A549 (cell line): ENCODE results near the gene RNF144A. TPM values are rescaled to one million over a fixed set of nuclear protein-coding genes. Genes with fewer than 3 reads are reported as not detected.
"Not testable (repeated sequence)": the region's sequence is repeated elsewhere in the genome, so short reads cannot be mapped to it uniquely, and the experiment has no call there.

Experiments used
- ATAC-seq, 2 experiments: fragments of 200-7000 bp in 1 of 2; fragments of >200 bp in 1 of 2; cut with Nextera tagmentation in 1 of 2; cut with Tn5 transposase in 1 of 2; 3 replicates each; pipeline versions ENCODE4 v1.8.0 to v1.9.1; 2018 to 2020; ENCODE audit warnings: mild to moderate bottlenecking in 1 of 2, moderate library complexity in 1 of 2
- CTCF ChIA-PET: fragments of 300-600 bp; sonication (Branson Sonifier 250); formaldehyde crosslinking; extraction: SDS; loops from one replicate; lab custom pipeline; 2021; ENCODE audit warnings: antibody characterized with exemption, inconsistent platforms; lab: Yijun Ruan, JAX
- POLR2A ChIA-PET: fragments of 350-600 bp; formaldehyde crosslinking; extraction: SDS; loops from one replicate; lab custom pipeline; 2021; ENCODE audit warnings: antibody characterized with exemption, inconsistent platforms; lab: Yijun Ruan, JAX
- DNase-seq, 2 experiments: peaks; one replicate each; pipeline versions ENCODE4 v3.0.0 to v3.0.0-alpha.2; 2011 to 2016; ENCODE audit warnings: low read depth in 1 of 2, low spot score in 1 of 2
- FAIRE-seq: peaks from 2 replicates; lab custom pipeline; 2011; peaks lifted over from hg19 to GRCh38; lab: Jason Lieb, UNC
- H3K27ac ChIP-seq, 2 experiments: fragments of >200 bp; sonication (Bioruptor Twin); formaldehyde crosslinking; 3 replicates each; pipeline ENCODE4 v1.5.1; 2016 to 2017
- H3K4me1 ChIP-seq: fragments of >200 bp; sonication (Bioruptor Twin); formaldehyde crosslinking; 3 replicates; pipeline ENCODE4 v1.6.1; 2016
- H3K4me2 ChIP-seq: fragments of >200 bp; sonication (Bioruptor Twin); formaldehyde crosslinking; 3 replicates; pipeline ENCODE4 v1.6.1; 2016
- H3K4me3 ChIP-seq: fragments of >200 bp; sonication (Bioruptor Twin); formaldehyde crosslinking; 3 replicates; pipeline ENCODE4 v1.5.1; 2016
- H3K9me3 ChIP-seq: fragments of >200 bp; sonication (Bioruptor Twin); formaldehyde crosslinking; 3 replicates; pipeline ENCODE4 v1.6.1; 2016
- CBX2 ChIP-seq: fragments of 200-600 bp; sonication (generic); IDR thresholded peaks from 2 replicates; pipeline ENCODE4 v1.6.1; 2016; ENCODE audit warnings: low read depth, mild to moderate bottlenecking, borderline replicate concordance
- CBX8 ChIP-seq: fragments of 200-600 bp; sonication (generic); IDR thresholded peaks from 2 replicates; pipeline ENCODE4 v1.6.1; 2016
- CEBPB ChIP-seq, 2 experiments: fragments of >200 bp in 1 of 2; sonication (Bioruptor Twin) in 1 of 2; formaldehyde crosslinking in 1 of 2; IDR thresholded peaks; 2 replicates each; pipeline ENCODE4 v1.6.1; 2012 to 2016
- EHF ChIP-seq: fragments of 250-450 bp; sonication (Bioruptor Pico); IDR thresholded peaks from 2 replicates; pipeline ENCODE4 v1.5.0; 2020; ENCODE audit warnings: mild to moderate bottlenecking
- FOSL2 ChIP-seq, 2 experiments: fragments of 450-650 bp in 1 of 2; fragments of >200 bp in 1 of 2; sonication (Bioruptor Twin) in 1 of 2; formaldehyde crosslinking; IDR thresholded peaks; 2 replicates each; pipeline versions ENCODE4 v1.5.0 to v1.6.1; 2016 to 2020; ENCODE audit warnings: mild to moderate bottlenecking in 1 of 2, moderate library complexity in 1 of 2
- FOXS1 ChIP-seq: fragments of 250-450 bp; sonication (Bioruptor Pico); IDR thresholded peaks from 2 replicates; pipeline ENCODE4 v1.5.0; 2020; ENCODE audit warnings: mild to moderate bottlenecking, moderate library complexity
- HDAC2 ChIP-seq: fragments of 200-600 bp; sonication (generic); IDR thresholded peaks from 2 replicates; pipeline ENCODE4 v1.6.1; 2016
- HEYL ChIP-seq: fragments of 250-450 bp; sonication (Bioruptor Pico); IDR thresholded peaks from 2 replicates; pipeline ENCODE4 v1.8.0; 2021; ENCODE audit warnings: mild to moderate bottlenecking, moderate library complexity
- HOXA7 ChIP-seq: fragments of 250-450 bp; sonication (Bioruptor Pico); IDR thresholded peaks from 2 replicates; pipeline ENCODE4 v1.5.0; 2020; ENCODE audit warnings: mild to moderate bottlenecking, moderate library complexity
- JUNB ChIP-seq: fragments of >200 bp; sonication (Bioruptor Twin); formaldehyde crosslinking; IDR thresholded peaks from 2 replicates; pipeline ENCODE4 v1.6.1; 2016
- KDM1A ChIP-seq: fragments of 200-600 bp; sonication (generic); IDR thresholded peaks from 2 replicates; pipeline ENCODE4 v1.6.1; 2016; ENCODE audit warnings: low read depth, mild to moderate bottlenecking
- MAZ ChIP-seq: fragments of 150-350 bp; IDR thresholded peaks from 2 replicates; pipeline ENCODE4 v1.6.1; 2014; ENCODE audit warnings: antibody characterized with exemption, low read depth, low read length, borderline replicate concordance
- MYC ChIP-seq: IDR thresholded peaks from 2 replicates; pipeline ENCODE4 v1.6.1; 2012; ENCODE audit warnings: mild to moderate bottlenecking, inconsistent platforms, low read length, improper control_type of control experiment, borderline replicate concordance
- NFE2L2 ChIP-seq: fragments of 150-350 bp; conservative IDR thresholded peaks from 2 replicates; pipeline ENCODE4 v1.6.1; 2014; ENCODE audit warnings: low read length
- PHF8 ChIP-seq: fragments of 200-600 bp; sonication (generic); IDR thresholded peaks from 2 replicates; pipeline ENCODE4 v1.6.1; 2016; ENCODE audit warnings: low read depth, mild to moderate bottlenecking, antibody characterized with exemption, moderate library complexity, borderline replicate concordance
- RCOR1 ChIP-seq: fragments of 150-350 bp; IDR thresholded peaks from 2 replicates; pipeline ENCODE4 v1.6.1; 2014; ENCODE audit warnings: antibody characterized with exemption, low read length, low read depth
- RFX5 ChIP-seq: fragments of 450-650 bp; IDR thresholded peaks from 2 replicates; pipeline ENCODE4 v1.7.1; 2014; ENCODE audit warnings: antibody characterized with exemption, mild to moderate bottlenecking, moderate library complexity
- SREBF2 ChIP-seq: fragments of 450-650 bp; IDR thresholded peaks from 2 replicates; pipeline ENCODE4 v1.6.1; 2014; ENCODE audit warnings: mild to moderate bottlenecking, moderate library complexity
- TFCP2L1 ChIP-seq: fragments of 250-450 bp; sonication (Bioruptor Pico); IDR thresholded peaks from 2 replicates; pipeline ENCODE4 v1.5.0; 2021; ENCODE audit warnings: mild to moderate bottlenecking
- WGBS: methylation state at CpG from one replicate; pipeline ENCODE4 v1.1.6; 2017; ENCODE audit errors: missing lambda C conversion rate; 5-methylcytosine and 5-hydroxymethylcytosine counted together
- polyA plus RNA-seq, 4 experiments: library from polyadenylated mRNA; depleted of rRNA in 3 of 4; stranded (reverse); fragments of >200 nt; fragmentation: RNase III in 1 of 4; extraction: RNeasy Plus Mini Kit Qiagen cat#74134 plus additional on column Dnase treatment in 1 of 4; gene quantifications; 2 replicates in 3 of 4; 3 replicates in 1 of 4; pipeline ENCODE4 v1.2.3, GENCODE V29; 2011 to 2017
- TF ChIP-seq, protein P1 (sequence below): fragments of >200 bp; sonication (Bioruptor Twin); formaldehyde crosslinking; IDR thresholded peaks from 3 replicates; pipeline ENCODE4 v1.5.1; 2016
- TF ChIP-seq, protein P2 (sequence below): fragments of 150-350 bp; IDR thresholded peaks from 2 replicates; pipeline ENCODE4 v1.6.1; 2014; ENCODE audit warnings: low read depth, mild to moderate bottlenecking, low read length
- TF ChIP-seq, protein P3 (sequence below): IDR thresholded peaks from 2 replicates; pipeline ENCODE4 v1.6.1; 2012; ENCODE audit warnings: low read depth, borderline replicate concordance
- TF ChIP-seq, protein P4 (sequence below): IDR thresholded peaks from 2 replicates; pipeline ENCODE4 v1.6.1; 2012
- TF ChIP-seq, protein P5 (sequence below): fragments of 200-600 bp; sonication (generic); IDR thresholded peaks from 2 replicates; pipeline ENCODE4 v1.6.1; 2016; ENCODE audit warnings: antibody characterized with exemption, mild to moderate bottlenecking, moderate library complexity

Gene RNF144A
- polyA plus RNA-seq, 2 of the 4 experiments (the other 2 are of a cell fraction) = 4.4 to 9.6 TPM

DNA sequence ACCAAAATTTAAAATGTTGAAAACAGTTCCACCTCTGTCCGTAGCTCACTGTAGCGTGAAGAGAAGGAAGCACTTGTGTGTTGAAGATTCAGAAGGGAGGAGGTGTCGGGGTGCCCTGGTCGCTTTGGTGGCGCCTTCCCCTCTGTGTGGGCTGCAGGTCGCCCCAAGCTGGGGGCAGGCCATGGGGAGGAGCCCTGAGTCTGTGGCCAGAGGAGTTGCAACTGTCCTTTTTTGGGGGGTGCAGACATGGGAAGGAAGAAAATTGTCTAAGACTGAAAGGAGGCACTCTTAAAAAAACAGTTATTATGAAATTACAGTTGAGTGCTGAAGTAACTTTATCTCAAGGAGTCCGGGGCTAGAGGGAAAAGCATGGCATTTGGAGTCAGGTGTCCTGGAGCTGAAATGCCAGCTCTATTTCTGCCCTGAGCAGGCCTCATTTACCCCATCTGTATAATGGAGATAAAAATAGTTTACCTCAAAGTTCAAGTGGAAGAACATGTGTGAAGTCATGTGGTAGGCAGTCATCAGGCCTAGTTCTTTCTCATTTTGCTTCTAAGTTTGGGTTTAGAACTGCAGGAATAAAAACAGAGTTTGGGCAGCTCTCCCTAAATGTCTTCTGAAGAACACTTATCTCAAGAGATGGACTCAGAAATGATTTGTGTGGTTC lies 82.1 kb downstream of the RNF144A start:
- ChIA-PET POLR2A (no interaction called here), CTCF (interaction anchor here (1.0 kb wide), 1 partner anchor 20 kb away, joined by 3 read pairs; no protein-coding TSS in a partner anchor)
- FAIRE-seq = no peak
- Histone ChIP-seq H3K27ac (no peak overlapping the region), H3K4me3 (no peak overlapping the region), H3K4me1 (no peaks in the 10 kb centered on the region), H3K9me3 (no peaks in the 10 kb centered on the region), H3K4me2 (no peak overlapping the region)
- TF ChIP-seq HDAC2 (no peak), CBX8 (no peak), MYC (no peak), SREBF2 (no peak), CBX2 (no peak), PHF8 (no peak), MAZ (no peak), NFE2L2 (no peak), RFX5 (no peak), TFCP2L1 (no peak), HOXA7 (CRISPR knock-in tag) (no peak), RCOR1 (no peak), FOXS1 (CRISPR knock-in tag) (no peak), JUNB (no peak), CEBPB (IDR thresholded peaks at IDR 0.05) (no peak), HEYL (CRISPR knock-in tag) (no peak)
- TF ChIP-seq, protein P1, sequence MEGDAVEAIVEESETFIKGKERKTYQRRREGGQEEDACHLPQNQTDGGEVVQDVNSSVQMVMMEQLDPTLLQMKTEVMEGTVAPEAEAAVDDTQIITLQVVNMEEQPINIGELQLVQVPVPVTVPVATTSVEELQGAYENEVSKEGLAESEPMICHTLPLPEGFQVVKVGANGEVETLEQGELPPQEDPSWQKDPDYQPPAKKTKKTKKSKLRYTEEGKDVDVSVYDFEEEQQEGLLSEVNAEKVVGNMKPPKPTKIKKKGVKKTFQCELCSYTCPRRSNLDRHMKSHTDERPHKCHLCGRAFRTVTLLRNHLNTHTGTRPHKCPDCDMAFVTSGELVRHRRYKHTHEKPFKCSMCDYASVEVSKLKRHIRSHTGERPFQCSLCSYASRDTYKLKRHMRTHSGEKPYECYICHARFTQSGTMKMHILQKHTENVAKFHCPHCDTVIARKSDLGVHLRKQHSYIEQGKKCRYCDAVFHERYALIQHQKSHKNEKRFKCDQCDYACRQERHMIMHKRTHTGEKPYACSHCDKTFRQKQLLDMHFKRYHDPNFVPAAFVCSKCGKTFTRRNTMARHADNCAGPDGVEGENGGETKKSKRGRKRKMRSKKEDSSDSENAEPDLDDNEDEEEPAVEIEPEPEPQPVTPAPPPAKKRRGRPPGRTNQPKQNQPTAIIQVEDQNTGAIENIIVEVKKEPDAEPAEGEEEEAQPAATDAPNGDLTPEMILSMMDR = no peak
- TF ChIP-seq, protein P2, sequence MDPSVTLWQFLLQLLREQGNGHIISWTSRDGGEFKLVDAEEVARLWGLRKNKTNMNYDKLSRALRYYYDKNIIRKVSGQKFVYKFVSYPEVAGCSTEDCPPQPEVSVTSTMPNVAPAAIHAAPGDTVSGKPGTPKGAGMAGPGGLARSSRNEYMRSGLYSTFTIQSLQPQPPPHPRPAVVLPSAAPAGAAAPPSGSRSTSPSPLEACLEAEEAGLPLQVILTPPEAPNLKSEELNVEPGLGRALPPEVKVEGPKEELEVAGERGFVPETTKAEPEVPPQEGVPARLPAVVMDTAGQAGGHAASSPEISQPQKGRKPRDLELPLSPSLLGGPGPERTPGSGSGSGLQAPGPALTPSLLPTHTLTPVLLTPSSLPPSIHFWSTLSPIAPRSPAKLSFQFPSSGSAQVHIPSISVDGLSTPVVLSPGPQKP = no peak
- TF ChIP-seq, protein P3, sequence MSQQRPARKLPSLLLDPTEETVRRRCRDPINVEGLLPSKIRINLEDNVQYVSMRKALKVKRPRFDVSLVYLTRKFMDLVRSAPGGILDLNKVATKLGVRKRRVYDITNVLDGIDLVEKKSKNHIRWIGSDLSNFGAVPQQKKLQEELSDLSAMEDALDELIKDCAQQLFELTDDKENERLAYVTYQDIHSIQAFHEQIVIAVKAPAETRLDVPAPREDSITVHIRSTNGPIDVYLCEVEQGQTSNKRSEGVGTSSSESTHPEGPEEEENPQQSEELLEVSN = no peak
- TF ChIP-seq, protein P4, sequence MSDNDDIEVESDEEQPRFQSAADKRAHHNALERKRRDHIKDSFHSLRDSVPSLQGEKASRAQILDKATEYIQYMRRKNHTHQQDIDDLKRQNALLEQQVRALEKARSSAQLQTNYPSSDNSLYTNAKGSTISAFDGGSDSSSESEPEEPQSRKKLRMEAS = no peak
- DNase-seq = no peak
- 83% methylated on average over 7 of the region's 7 CpGs for WGBS
- ATAC-seq = no peak

DNA sequence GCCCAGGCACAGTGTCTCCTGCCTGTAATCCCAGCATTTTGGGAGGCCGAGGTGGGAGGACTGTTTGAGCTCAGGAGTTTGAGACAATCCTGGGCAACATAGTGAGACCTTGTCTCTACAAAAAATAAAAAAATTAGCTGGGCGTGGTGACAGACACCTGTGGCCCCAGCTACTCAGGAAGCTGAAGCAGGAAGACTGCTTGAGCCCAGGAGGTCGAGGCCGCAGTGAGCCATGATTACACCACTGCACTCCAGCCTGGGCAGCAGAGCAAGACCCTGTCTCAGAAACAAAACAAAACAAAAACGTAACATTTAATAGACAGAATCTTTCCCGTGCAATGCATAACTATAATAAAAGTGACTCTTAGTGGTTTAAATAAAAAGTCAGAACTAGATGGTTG lies 84.2 kb downstream of the RNF144A start:
- H3K4me2 ChIP-seq, H3K4me3 ChIP-seq, H3K9me3 ChIP-seq, H3K4me1 ChIP-seq, ATAC-seq, FAIRE-seq, DNase-seq, H3K27ac ChIP-seq, POLR2A ChIA-PET: not testable (repeated sequence)
- CTCF ChIA-PET = interaction anchor here (1.9 to 2.9 kb wide), 2 partner anchors 43 to 85 kb away, joined by 7 read pairs; partner anchors contain the start of gene RNF144A
- 90% methylated on average over 6 of the region's 6 CpGs for WGBS

DNA sequence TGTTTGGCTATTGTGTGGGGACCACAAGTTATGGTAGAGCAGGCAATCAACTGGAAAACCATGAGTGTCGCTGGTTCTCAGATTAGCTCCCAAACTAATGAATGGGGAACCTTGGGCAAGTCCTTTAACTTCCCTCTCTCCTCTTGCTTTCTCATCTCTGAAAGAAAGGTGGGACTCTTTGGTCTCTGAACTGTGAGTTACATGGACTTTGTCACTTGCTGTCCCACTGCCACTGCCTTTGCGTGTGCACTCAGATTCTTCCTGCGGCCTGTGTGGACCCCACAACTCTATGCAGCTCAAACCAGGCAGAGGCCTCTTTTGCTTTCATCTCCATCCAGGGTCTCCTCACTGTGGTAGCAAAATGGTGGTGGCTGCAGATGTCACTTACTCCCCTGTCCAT lies 86.7 kb downstream of the RNF144A start:
- 97% methylated on average over 3 of the region's 3 CpGs for WGBS
- Histone ChIP-seq H3K4me1 (no peaks in the 10 kb centered on the region), H3K4me2 (no peak overlapping the region), H3K9me3 (no peaks in the 10 kb centered on the region), H3K27ac (no peak overlapping the region), H3K4me3 (no peak overlapping the region)
- DNase-seq (no peak), ATAC-seq (no peak), FAIRE-seq (no peak)
- ChIA-PET CTCF (interaction anchor here (0.9 to 2.2 kb wide), 4 partner anchors 11 to 87 kb away, joined by 3 to 11 read pairs (median 3); no protein-coding TSS in a partner anchor), POLR2A (no interaction called here)
- TF ChIP-seq, protein P1 = no peak
- TF ChIP-seq JUNB = no peak
- no peak for TF ChIP-seq HOXA7 (CRISPR knock-in tag)
- no peak for TF ChIP-seq FOSL2 (IDR thresholded peaks at IDR 0.05)
- no peak for TF ChIP-seq FOSL2 (CRISPR knock-in tag; IDR thresholded peaks at IDR 0.05)
- TF ChIP-seq, protein P5, sequence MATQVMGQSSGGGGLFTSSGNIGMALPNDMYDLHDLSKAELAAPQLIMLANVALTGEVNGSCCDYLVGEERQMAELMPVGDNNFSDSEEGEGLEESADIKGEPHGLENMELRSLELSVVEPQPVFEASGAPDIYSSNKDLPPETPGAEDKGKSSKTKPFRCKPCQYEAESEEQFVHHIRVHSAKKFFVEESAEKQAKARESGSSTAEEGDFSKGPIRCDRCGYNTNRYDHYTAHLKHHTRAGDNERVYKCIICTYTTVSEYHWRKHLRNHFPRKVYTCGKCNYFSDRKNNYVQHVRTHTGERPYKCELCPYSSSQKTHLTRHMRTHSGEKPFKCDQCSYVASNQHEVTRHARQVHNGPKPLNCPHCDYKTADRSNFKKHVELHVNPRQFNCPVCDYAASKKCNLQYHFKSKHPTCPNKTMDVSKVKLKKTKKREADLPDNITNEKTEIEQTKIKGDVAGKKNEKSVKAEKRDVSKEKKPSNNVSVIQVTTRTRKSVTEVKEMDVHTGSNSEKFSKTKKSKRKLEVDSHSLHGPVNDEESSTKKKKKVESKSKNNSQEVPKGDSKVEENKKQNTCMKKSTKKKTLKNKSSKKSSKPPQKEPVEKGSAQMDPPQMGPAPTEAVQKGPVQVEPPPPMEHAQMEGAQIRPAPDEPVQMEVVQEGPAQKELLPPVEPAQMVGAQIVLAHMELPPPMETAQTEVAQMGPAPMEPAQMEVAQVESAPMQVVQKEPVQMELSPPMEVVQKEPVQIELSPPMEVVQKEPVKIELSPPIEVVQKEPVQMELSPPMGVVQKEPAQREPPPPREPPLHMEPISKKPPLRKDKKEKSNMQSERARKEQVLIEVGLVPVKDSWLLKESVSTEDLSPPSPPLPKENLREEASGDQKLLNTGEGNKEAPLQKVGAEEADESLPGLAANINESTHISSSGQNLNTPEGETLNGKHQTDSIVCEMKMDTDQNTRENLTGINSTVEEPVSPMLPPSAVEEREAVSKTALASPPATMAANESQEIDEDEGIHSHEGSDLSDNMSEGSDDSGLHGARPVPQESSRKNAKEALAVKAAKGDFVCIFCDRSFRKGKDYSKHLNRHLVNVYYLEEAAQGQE = no peak
- no peak for TF ChIP-seq EHF
- TF ChIP-seq KDM1A = no peak
